Measurements from ENCODE around the gene EFNA5. TPM values are rescaled to one million over a fixed set of nuclear protein-coding genes. Genes with fewer than 3 reads are reported as not detected.

Gene EFNA5
- total RNA-seq, 4 donors from 2014 or later, result 2.4 to 9.2 (median 3.9) TPM

DNA sequence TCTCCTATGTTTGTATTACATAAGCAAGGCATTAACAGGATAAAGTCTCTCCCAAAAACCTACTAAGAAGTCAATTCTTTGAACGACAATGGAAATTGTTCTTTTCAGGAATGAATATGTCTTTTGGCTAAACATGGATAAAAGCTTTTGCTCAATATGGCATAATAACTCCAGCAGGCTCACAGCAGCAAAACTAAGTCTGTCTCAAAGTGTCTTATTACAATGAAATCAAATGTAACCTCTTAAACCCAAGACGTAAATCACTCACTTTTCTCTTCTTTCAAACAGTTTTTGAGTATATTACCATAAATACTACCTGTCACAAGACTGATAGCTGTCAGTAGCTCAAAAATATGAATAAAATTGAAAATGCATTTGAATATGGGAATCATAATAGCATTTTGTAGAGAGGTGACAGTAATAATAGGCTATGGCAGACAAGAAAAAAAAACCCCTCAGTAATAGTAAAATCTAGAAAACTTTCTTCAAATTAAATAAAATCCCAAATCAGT is 41.7 kb upstream of the EFNA5 start:
- H3K9me3 ChIP-seq, result peaks cover 0 to 10% (median 0%) of the 10 kb centered on the region in 3 donors
- H3K27ac ChIP-seq, result no peak overlapping the region
- H3K4me3 ChIP-seq, result no peak overlapping the region
- no peaks in the 10 kb centered on the region for H3K4me1 ChIP-seq
- H3K36me3 ChIP-seq, result no peaks in the 10 kb centered on the region
- 62 to 83% methylated on average over 2 of the region's 2 CpGs for WGBS, 2 donors (ENCODE audit: low coverage in 1 of 2)
- no peak for TF ChIP-seq POLR2A (IDR thresholded peaks at IDR 0.05)
- TF ChIP-seq, protein P1, sequence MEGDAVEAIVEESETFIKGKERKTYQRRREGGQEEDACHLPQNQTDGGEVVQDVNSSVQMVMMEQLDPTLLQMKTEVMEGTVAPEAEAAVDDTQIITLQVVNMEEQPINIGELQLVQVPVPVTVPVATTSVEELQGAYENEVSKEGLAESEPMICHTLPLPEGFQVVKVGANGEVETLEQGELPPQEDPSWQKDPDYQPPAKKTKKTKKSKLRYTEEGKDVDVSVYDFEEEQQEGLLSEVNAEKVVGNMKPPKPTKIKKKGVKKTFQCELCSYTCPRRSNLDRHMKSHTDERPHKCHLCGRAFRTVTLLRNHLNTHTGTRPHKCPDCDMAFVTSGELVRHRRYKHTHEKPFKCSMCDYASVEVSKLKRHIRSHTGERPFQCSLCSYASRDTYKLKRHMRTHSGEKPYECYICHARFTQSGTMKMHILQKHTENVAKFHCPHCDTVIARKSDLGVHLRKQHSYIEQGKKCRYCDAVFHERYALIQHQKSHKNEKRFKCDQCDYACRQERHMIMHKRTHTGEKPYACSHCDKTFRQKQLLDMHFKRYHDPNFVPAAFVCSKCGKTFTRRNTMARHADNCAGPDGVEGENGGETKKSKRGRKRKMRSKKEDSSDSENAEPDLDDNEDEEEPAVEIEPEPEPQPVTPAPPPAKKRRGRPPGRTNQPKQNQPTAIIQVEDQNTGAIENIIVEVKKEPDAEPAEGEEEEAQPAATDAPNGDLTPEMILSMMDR (IDR thresholded peaks at IDR 0.05), result no peak
- no peak for ATAC-seq
- H3K27me3 ChIP-seq, result no peaks in the 10 kb centered on the region

GRCh38 chr5:107705402-107706014 is 34.8 kb upstream of the EFNA5 start:
- no peak overlapping the region for H3K27ac ChIP-seq
- no peak overlapping the region for H3K4me3 ChIP-seq
- H3K4me1 ChIP-seq, result no peaks in the 10 kb centered on the region
- H3K9me3 ChIP-seq, result no peaks in the 10 kb centered on the region
- WGBS, 2 donors (ENCODE audit: low coverage in 1 of 2), result 64 to 72% methylated on average over 4 to 5 of the region's 5 CpGs
- no peaks in the 10 kb centered on the region for H3K27me3 ChIP-seq
- no peaks in the 10 kb centered on the region for H3K36me3 ChIP-seq
- ATAC-seq, result no peak
- TF ChIP-seq EP300 (IDR thresholded peaks at IDR 0.05) (no peak), POLR2A (IDR thresholded peaks at IDR 0.05) (no peak), POLR2AphosphoS5 (IDR thresholded peaks at IDR 0.05) (no peak)
- TF ChIP-seq, protein P1 (IDR thresholded peaks at IDR 0.05), result no peak

GRCh38 chr5:107704681-107705401 is 34.1 kb upstream of the EFNA5 start:
- H3K36me3 ChIP-seq, result no peaks in the 10 kb centered on the region
- TF ChIP-seq EP300 (IDR thresholded peaks at IDR 0.05), result no peak
- no peak for TF ChIP-seq POLR2A (IDR thresholded peaks at IDR 0.05)
- H3K27me3 ChIP-seq, result no peaks in the 10 kb centered on the region
- no peak for ATAC-seq
- no peaks in the 10 kb centered on the region for H3K9me3 ChIP-seq
- H3K4me3 ChIP-seq, result no peak overlapping the region
- WGBS, 2 donors (ENCODE audit: low coverage in 1 of 2), result 42 to 50% methylated on average over 7 to 11 of the region's 12 CpGs
- no peak overlapping the region for H3K27ac ChIP-seq
- H3K4me1 ChIP-seq, result no peaks in the 10 kb centered on the region

- H3K27ac ChIP-seq, result no peak overlapping the region
- TF ChIP-seq EP300 (IDR thresholded peaks at IDR 0.05) (no peak), POLR2A (IDR thresholded peaks at IDR 0.05) (no peak), POLR2AphosphoS5 (IDR thresholded peaks at IDR 0.05) (no peak)
- TF ChIP-seq, protein P1 (IDR thresholded peaks at IDR 0.05), result no peak
- no peaks in the 10 kb centered on the region for H3K9me3 ChIP-seq
- H3K36me3 ChIP-seq, result no peaks in the 10 kb centered on the region
- no peak for ATAC-seq
- no peaks in the 10 kb centered on the region for H3K27me3 ChIP-seq
- no peak overlapping the region for H3K4me3 ChIP-seq
- H3K4me1 ChIP-seq, result no peaks in the 10 kb centered on the region
Observed at GRCh38 chr5:107700481-107700880, 29.7 kb upstream of the EFNA5 start.

- TF ChIP-seq EP300 (IDR thresholded peaks at IDR 0.05) (no peak), POLR2AphosphoS5 (IDR thresholded peaks at IDR 0.05) (no peak), POLR2A (IDR thresholded peaks at IDR 0.05) (no peak)
- TF ChIP-seq, protein P1 (IDR thresholded peaks at IDR 0.05), result no peak
- H3K27me3 ChIP-seq, result no peaks in the 10 kb centered on the region
- no peaks in the 10 kb centered on the region for H3K4me1 ChIP-seq
- 90 to 100% methylated on average over 1 of the region's 1 CpG for WGBS, 2 donors (ENCODE audit: low coverage in 1 of 2)
- no peak overlapping the region for H3K27ac ChIP-seq
- H3K36me3 ChIP-seq, result no peaks in the 10 kb centered on the region
- ATAC-seq, result no peak
- no peaks in the 10 kb centered on the region for H3K9me3 ChIP-seq
- no peak overlapping the region for H3K4me3 ChIP-seq
Observed at GRCh38 chr5:107699425-107699824, 28.7 kb upstream of the EFNA5 start.

Data from gastroesophageal sphincter (tissue), 4 donors.